Measurements from ENCODE around the gene NR6A1. TPM values are rescaled to one million over a fixed set of nuclear protein-coding genes. Genes with fewer than 3 reads are reported as not detected.

The NR6A1 gene
- total and polyA plus RNA-seq, 2 of the 8 experiments (the other 6 are each of a cell fraction or from before 2014, with no cell fraction given) = 93.2 to 237 TPM

DNA sequence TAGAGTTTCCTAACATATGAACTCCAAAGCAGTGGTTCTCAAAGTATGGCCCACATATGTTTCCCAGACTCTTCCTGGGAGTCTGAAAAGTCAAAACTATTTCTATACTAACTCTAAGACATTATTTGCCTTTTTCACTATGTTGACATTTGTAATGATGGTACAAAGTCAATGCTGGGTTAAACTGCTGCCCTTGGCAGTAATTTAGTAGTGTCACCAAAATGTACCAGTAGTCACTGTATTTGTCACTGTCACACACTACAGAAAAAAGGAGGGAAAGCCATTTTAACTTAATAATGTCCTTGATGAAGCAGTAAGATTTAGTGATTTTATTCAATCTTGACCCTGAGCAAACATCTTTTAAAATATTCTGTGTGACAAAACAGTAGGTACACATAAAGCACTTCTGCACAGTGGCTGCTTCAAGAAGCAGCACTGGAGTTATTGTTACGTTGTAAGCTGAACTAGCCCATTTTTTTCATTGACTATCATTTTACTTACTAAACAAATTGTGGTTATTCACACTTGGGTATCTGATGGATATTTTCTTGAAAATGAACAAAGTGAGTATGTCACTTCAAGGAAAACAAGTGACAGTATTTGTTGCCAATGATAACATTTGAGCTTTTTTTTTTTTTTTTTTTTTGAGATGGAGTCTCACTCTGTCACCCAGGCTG is 90.3 kb downstream of the NR6A1 start (continued):
- TF ChIP-seq EP300 (IDR thresholded peaks at IDR 0.05; ENCODE audit: borderline replicate concordance in 1 of 2, low read depth in 2 of 2, low read length in 2 of 2) (no peak), CEBPB (IDR thresholded peaks at IDR 0.05; ENCODE audit: low read depth, low read length) (no peak)

Data from H1 (cell line).